ENCODE measurements around the gene SPRYD3.

SPRYD3 gene

GRCh38 chr12:53062011-53062961 is 16.9 kb downstream of the SPRYD3 start:
- no peak for DNase-seq

- DNase-seq, result no peak
These were observed 17.7 kb downstream of the SPRYD3 start for GRCh38 chr12:53061404-53062010.

GRCh38 chr12:53060721-53061276 is 18.4 kb downstream of the SPRYD3 start:
- no peak for DNase-seq

GRCh38 chr12:53060064-53060720 is 19.0 kb downstream of the SPRYD3 start:
- no peak for DNase-seq

- no peak for DNase-seq
These were observed 19.6 kb downstream of the SPRYD3 start for GRCh38 chr12:53059434-53060063.

- DNase-seq, result no peak
These were observed 20.3 kb downstream of the SPRYD3 start for GRCh38 chr12:53058674-53059433.

GRCh38 chr12:53057816-53058500 is 21.2 kb downstream of the SPRYD3 start:
- no peak for DNase-seq

- no peak for DNase-seq
These were observed 22.3 kb downstream of the SPRYD3 start for GRCh38 chr12:53056901-53057300.

- no peak for DNase-seq
These were observed 22.9 kb downstream of the SPRYD3 start for GRCh38 chr12:53056296-53056695.

GRCh38 chr12:53055471-53056266 is 23.5 kb downstream of the SPRYD3 start:
- no peak for DNase-seq

- DNase-seq, result peak; percentile 93
These were observed 24.9 kb downstream of the SPRYD3 start for GRCh38 chr12:53054112-53054878.

GRCh38 chr12:53053218-53054111 is 25.7 kb downstream of the SPRYD3 start:
- DNase-seq, result peak; percentile 46

- no peak for DNase-seq
These were observed 26.6 kb downstream of the SPRYD3 start for GRCh38 chr12:53052419-53053217.

GRCh38 chr12:53051881-53052412 is 27.2 kb downstream of the SPRYD3 start:
- no peak for DNase-seq

GRCh38 chr12:53051058-53051880 is 27.9 kb downstream of the SPRYD3 start:
- DNase-seq, result no peak

- no peak for DNase-seq
These were observed 28.6 kb downstream of the SPRYD3 start for GRCh38 chr12:53050426-53051057.
